DMS 273 (cell line): ENCODE data around the gene CD28.
A peak's percentile ranks its signal among the peaks of the same experiment; 100 is the strongest.
"Not testable (repeated sequence)": the region's sequence is repeated elsewhere in the genome, so short reads cannot be mapped to it uniquely, and the experiment has no call there.

ENCODE experiments used
- DNase-seq: peaks from one replicate; lab custom pipeline; 2025; ENCODE audit not compliant: unreplicated experiment; lab: John Stamatoyannopoulos, UW

CD28 gene

GRCh38 chr2:203743441-203743981, 37.1 kb downstream of the CD28 start:
- peak; percentile 35 for DNase-seq

GRCh38 chr2:203744091-203744490, 37.7 kb downstream of the CD28 start:
- no peak for DNase-seq

DNA sequence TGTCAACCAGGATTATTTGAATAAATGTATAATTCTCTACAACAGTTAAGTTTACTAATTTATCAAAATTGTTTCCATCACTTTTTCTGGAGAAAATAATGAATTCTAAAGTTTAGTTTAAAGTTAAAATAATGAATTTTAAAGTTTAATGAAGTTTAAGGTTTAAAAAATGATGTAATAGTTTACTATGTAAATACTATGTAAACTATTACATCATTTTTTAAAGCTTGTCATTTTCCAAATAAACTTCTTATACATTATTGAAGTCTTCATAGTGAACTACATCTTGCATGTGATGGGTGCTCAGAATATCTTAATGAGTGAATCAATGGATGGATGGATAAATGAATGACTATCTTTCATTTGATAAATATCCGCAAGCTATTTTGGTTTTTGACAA, 38.8 kb downstream of the CD28 start:
- DNase-seq, result no peak

- DNase-seq, result no peak
These were observed 42.1 kb downstream of the CD28 start for GRCh38 chr2:203748331-203749126.

DNA sequence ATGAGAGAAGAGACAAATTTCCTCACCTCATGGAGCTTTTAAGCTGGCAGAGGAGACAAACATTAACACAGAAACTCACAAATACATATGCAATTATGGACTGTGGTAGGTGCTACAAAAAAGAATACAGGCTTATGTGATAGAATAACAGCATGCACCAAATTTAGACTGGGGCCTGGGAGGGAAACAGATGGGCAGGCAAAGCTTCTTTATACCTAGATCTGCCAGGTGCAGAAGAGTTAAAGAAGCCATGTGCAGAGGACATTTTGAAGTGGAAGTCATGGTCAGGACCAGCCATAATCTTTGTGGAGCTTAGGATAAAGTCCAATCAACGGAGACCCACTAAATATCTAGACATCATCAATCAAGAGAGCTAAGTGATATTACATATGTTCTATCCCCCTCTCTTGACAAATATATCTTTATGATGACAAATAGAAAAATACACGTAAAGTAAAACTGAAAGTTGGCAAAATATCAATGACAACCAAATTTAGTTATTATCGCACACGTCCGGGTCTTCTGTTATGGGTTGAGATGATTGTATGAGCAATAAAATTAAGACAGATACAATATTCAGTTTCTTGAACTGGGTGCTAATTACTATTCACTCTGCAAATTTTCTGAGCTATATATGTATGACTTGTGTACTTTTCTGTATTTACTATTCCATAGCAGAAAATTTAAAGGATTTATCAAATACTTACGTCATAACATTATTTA, 44.1 kb downstream of the CD28 start:
- DNase-seq, result no peak

DNA sequence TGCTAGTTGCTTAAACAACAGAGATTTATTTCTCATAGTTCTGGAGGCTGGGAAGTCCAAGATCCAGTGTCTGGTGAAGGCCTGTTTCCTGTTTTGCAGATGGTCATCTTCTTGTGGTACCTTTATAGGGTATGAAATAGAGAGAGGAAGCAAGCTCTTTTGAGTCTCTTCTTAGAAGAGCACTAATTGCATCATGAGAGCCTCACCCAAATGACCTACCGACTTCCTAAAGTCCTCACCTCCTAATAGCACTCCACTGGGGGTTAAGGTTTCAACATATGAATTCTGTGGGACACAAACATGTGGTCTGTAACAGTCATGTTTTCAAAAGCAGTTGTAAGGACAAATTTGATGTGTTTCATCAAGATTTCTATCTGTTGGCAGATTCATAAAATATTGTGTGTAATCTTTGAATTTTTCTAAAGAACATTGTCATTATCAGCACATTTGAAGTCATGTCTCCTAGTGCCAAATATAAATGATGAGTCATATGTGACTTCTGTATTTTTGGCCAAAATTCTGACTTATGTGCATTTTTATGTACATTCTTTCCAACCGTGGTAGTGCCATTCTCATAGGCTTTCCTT, 45.3 kb downstream of the CD28 start:
- DNase-seq, result no peak

DNA sequence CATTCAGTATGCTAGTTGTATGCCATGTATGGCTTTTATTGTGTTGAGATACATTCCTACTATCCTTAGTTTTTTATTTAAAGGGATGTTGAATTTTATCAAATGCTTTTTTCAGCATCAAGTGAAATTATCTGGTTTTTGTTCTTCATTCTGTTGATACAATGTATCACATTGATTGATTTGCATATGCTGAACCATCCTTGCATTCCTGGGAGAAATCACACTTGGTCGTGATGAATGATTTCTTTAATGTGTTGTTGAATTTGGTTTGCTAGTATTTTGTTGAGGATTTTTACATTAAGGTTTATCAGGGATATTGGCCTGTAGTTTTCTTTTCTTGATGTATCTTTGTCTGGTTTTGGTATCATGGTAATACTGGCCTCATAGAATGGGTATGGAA, 49.7 kb downstream of the CD28 start:
- DNase-seq, result no peak

DNA sequence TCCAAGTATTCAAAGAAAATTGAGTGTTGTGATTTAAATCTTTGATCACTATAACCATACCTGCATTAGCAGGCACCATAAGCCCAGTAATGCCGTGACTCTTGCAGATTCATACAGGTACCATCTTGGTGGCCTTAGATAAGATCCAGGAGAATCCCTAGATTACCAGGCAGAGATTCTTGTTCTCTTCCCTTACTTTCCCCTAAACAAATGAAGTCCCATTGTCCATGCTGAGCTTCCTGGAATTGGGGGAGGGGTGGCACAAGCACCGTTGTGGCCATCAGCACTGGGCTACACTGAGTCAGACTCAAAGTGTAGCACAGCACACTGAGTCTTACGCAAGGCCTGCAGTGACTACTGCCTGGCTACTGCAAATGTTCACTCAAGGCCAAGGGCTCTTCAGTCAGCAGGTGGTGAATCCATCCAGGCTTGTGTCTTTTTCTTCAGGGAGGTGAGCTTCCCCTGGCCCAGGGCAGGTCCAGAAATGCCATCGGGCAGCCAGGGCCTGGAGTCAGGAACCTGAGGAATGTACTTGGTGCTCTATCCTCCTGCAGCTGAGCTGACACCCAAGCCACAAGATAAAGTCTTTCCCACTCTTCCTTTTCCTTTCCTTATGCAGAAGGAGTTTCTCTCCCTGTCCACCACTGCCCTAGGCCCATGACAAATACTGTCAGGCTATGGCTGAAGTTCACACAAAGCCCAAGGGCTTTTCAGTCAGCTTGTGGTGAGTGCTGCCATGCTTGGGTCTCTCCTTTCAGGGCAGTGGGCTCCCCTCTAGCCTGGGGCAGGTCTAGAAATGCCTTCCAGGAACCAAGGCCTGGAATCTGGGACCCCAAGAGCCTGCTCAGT, 52.6 kb downstream of the CD28 start:
- no peak for DNase-seq

GRCh38 chr2:203759690-203760365, 53.4 kb downstream of the CD28 start:
- no peak for DNase-seq

DNA sequence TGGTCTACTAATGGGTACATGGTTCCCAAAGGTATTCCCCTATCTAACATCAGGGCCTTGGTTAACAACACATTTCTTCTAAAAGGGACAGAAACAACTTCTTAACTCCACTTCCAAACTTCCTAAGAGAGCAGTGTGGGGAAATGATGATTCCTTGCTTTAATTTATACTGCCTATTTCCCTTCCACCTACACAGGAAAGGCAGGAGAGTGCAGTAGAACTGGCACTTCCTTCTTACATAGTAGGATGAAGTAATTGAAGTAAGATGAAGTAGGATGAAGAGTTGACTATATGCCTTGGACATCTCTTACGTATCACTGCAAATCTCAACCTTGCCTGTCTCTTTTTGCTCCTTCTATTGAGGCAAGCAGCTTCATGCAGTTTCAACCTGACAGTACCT, 54.7 kb downstream of the CD28 start:
- no peak for DNase-seq

DNA sequence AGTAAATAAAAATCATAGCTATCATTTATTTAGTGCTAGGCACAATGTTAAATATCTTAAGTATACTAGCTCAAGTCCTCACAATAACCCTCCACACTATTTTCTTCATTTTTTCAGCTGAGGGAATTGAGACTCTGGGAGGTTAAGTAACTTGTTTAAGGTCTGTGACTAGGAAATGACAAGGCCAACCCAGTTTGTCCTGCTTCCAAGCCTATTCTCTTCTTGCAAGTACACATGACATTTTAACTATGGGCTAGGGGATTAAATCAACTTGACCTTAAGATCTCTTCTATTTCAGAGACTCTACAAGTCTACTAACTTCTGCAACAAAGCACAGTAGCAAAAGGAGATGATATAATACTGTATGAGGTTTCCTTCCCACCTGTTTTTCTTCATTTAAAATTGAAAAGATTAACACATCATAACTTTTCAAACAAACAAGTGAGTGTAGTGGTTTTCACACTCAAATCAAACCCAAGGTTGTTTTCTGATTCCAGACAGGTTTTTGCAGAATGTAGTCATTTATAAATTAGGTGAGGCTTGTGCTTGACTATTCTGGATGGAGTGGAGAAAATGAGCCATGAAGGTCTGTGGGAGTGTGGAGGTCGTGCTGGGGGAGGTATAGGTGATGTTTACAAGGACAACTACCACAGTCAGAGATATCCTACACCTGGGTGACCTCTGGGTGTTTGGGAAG, 57.0 kb downstream of the CD28 start:
- DNase-seq, result no peak

DNA sequence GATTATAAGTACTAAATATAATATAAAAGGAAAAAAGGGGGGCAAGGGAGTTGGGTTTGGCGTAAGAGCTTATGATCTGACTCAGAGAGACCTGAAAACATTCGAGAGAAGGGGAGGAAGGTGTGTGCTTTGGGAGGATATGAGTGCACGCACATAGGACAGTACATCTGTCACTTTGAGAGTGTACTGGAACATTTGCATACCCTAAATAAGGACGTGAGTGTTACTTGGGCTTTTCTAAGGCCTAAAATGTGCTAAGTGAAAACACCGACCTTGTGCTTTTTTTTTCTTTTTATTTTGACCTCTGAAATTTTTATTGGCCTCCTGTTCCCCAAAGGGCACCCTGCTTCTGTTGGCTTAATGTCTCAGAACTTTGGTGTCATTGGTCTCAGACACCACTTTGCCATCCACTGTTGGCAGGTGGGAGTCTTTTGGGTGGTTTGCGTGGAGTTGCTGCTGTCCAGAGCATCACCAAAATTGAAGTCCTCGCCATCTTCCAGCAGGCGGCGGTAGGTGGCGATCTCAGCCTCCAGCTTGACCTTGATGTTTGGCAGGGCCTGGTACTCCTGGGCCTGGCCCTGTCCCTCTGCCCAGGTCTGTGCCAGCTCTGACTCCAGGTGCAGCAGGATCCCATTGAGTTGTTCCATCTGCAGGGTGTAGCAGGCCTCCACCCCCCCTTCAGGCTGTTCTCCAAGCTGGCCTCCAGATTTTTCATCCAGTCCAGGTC, 57.7 kb downstream of the CD28 start:
- no peak for DNase-seq

DNA sequence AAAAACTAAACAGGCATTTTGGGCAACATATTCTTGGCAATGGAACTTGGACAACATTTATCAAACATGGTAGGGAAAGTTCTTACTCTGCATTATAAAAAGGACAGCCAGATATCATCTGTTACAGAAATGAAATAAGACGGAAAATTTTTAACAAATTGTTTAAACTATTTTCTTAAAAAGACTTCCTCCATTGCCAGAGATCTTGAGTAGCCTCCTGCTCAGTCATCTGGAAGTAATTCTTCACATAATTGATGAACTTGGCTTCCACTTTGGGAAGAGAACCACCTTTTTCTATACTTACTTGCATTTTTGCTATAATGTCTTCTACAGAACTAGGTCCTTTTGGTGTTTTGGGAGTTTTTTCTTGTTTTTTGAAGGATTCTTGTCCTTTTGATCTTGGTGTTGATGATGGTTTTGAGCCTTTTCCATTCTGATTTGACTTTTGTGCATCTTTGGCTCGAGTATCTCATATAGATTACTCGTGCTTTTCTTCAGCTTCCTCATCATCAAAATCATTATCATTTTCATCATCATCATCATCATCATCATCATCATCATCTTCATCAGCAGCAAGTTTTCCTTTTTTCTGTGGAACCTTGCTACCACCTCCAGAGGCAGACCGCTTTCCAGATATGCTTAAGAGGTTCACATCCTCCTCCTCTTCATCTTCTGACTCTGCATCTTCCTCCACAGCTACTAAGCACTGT, 66.2 kb downstream of the CD28 start:
- DNase-seq, result no peak

- DNase-seq, result no peak
These were observed 68.3 kb downstream of the CD28 start for GRCh38 chr2:203774760-203775159.

GRCh38 chr2:203775684-203776083, 69.2 kb downstream of the CD28 start:
- no peak for DNase-seq

DNA sequence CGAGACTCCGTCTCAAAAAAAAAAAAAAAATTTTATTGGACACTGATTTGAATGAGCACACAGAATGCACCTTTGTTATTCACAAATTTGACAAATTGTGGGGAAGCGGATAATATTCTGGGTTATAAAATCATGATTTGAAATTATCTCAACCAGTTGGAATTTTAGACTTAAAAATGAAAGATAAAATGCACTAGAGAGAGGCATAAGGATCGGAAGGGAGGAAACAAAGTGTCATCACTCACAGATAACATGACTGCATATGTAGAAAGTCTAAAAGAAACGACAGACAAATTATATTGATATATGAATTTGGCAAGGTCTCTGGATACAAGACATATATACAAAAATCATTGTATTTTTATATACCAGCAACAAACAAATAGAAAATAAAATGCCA, 70.6 kb downstream of the CD28 start:
- no peak for DNase-seq

GRCh38 chr2:203779477-203780073, 73.1 kb downstream of the CD28 start:
- DNase-seq, result not testable (repeated sequence)

- no peak for DNase-seq
These were observed 73.8 kb downstream of the CD28 start for GRCh38 chr2:203780231-203780630.
